Measurements from ENCODE around the gene SLC37A1. TPM values are rescaled to one million over a fixed set of nuclear protein-coding genes. Genes with fewer than 3 reads are reported as not detected.

SLC37A1 gene
- total and polyA plus RNA-seq, 2 of the 13 experiments (the other 11 are each of a cell fraction or from before 2014, with no cell fraction given): 0.22 to 0.40 TPM

DNA sequence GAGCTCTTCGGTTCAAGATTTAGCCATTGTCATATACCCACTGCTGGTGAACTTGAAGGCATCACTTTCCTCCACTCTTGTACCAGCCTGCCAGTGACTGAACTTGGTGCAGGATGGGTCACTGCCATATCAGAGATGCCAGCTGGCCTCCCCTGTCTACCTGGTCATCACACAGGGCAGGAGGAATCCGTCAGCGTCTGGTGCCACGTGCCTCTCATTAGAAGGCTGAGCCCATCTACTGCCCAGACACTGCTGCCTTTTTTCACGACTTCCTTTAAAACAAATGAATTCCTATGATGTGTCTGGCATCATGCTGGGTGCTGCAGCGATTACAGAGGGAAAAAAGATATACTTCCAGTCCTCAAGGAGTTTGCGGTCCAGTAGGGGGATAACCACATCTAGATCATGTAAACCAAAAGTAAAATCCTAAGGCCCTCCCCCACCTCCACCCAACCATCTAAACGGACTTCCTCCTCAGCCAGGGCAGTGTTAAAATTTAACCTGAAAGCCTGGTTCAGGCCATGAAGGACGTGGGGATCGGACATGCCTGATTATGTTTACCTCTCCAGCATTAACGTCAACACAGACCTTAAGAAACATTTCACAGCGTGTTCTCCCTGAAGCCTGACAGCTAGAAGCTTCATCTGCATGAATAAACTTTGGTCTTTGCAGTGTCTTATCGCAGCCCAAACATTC is 110.6 kb downstream of the SLC37A1 start (continued):
- no peak; the same call in 1 of the 2 replicates for TF ChIP-seq BRCA1 (CRISPR knock-in tag; IDR thresholded peaks at IDR 0.05)
- TF ChIP-seq AHDC1 (CRISPR knock-in tag; IDR thresholded peaks at IDR 0.05; ENCODE audit: borderline replicate concordance): peak; percentile 76; the same call in 1 of the 2 replicates
- TF ChIP-seq FOXA1 (IDR thresholded peaks at IDR 0.05): no peak
- peak; percentile 51 for TF ChIP-seq FOXA1 (CRISPR knock-in tag; IDR thresholded peaks at IDR 0.05)
- TF ChIP-seq ELF4 (CRISPR knock-in tag; IDR thresholded peaks at IDR 0.05; ENCODE audit: borderline replicate concordance): no peak; the same call in 1 of the 2 replicates
- TF ChIP-seq, protein P1, sequence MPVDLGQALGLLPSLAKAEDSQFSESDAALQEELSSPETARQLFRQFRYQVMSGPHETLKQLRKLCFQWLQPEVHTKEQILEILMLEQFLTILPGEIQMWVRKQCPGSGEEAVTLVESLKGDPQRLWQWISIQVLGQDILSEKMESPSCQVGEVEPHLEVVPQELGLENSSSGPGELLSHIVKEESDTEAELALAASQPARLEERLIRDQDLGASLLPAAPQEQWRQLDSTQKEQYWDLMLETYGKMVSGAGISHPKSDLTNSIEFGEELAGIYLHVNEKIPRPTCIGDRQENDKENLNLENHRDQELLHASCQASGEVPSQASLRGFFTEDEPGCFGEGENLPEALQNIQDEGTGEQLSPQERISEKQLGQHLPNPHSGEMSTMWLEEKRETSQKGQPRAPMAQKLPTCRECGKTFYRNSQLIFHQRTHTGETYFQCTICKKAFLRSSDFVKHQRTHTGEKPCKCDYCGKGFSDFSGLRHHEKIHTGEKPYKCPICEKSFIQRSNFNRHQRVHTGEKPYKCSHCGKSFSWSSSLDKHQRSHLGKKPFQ (CRISPR knock-in tag; IDR thresholded peaks at IDR 0.05; ENCODE audit: insufficient replicate concordance): no peak
- TF ChIP-seq FOXK1 (CRISPR knock-in tag; IDR thresholded peaks at IDR 0.05; ENCODE audit: borderline replicate concordance, low read depth): peak; percentile 45; the same call in 1 of the 2 replicates
- peak; percentile 51 for TF ChIP-seq REL (CRISPR knock-in tag; conservative IDR thresholded peaks at IDR 0.05)
- no peak for TF ChIP-seq SKIL (CRISPR knock-in tag; IDR thresholded peaks at IDR 0.05; ENCODE audit: borderline replicate concordance)
- 0 out of 2 replicates have a peak, but pooled peaks have one; percentile 11 for TF ChIP-seq TARDBP (CRISPR knock-in tag; IDR thresholded peaks at IDR 0.05)
- 0 out of 2 replicates have a peak, but pooled peaks have one; percentile 41 for TF ChIP-seq ZFP37 (CRISPR knock-in tag; IDR thresholded peaks at IDR 0.05; ENCODE audit: borderline replicate concordance)
- TF ChIP-seq ZNF891 (CRISPR knock-in tag; IDR thresholded peaks at IDR 0.05): peak; percentile 34; the same call in 1 of the 2 replicates
- no peak for TF ChIP-seq SRSF1 (optimal IDR thresholded peaks at IDR 0.05; ENCODE audit: low read depth, low read length)
- TF ChIP-seq, protein P2, sequence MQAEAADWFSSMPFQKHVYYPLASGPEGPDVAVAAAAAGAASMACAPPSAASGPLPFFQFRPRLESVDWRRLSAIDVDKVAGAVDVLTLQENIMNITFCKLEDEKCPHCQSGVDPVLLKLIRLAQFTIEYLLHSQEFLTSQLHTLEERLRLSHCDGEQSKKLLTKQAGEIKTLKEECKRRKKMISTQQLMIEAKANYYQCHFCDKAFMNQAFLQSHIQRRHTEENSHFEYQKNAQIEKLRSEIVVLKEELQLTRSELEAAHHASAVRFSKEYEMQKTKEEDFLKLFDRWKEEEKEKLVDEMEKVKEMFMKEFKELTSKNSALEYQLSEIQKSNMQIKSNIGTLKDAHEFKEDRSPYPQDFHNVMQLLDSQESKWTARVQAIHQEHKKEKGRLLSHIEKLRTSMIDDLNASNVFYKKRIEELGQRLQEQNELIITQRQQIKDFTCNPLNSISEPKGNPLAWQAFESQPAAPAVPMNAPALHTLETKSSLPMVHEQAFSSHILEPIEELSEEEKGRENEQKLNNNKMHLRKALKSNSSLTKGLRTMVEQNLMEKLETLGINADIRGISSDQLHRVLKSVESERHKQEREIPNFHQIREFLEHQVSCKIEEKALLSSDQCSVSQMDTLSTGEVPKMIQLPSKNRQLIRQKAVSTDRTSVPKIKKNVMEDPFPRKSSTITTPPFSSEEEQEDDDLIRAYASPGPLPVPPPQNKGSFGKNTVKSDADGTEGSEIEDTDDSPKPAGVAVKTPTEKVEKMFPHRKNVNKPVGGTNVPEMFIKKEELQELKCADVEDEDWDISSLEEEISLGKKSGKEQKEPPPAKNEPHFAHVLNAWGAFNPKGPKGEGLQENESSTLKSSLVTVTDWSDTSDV (CRISPR knock-in tag; IDR thresholded peaks at IDR 0.05): no peak
- no peak for TF ChIP-seq ZSCAN9 (CRISPR knock-in tag; IDR thresholded peaks at IDR 0.05; ENCODE audit: borderline replicate concordance)
- no peak for TF ChIP-seq ZNF136 (CRISPR knock-in tag; IDR thresholded peaks at IDR 0.05; ENCODE audit: low read depth)

Data from HepG2 (cell line).